Muscle of leg (tissue), 11 donors: ENCODE results near the gene NAT9. TPM values are rescaled to one million over a fixed set of nuclear protein-coding genes. Genes with fewer than 3 reads are reported as not detected.

ENCODE experiments used
- DNase-seq: peaks from one replicate; pipeline ENCODE4 v3.0.0; 2013
- H3K27ac ChIP-seq: one replicate; pipeline ENCODE4 v1.5.1; 2013; ENCODE audit warnings: mild to moderate bottlenecking, low read length, control low read depth
- H3K27me3 ChIP-seq: one replicate; pipeline ENCODE4 v1.6.1; 2013; ENCODE audit warnings: low read length; ENCODE audit not compliant: control insufficient read depth, insufficient read depth
- H3K36me3 ChIP-seq: one replicate; pipeline ENCODE4 v1.6.1; 2013; ENCODE audit warnings: low read length; ENCODE audit not compliant: control insufficient read depth, insufficient read depth
- H3K4me1 ChIP-seq: one replicate; pipeline ENCODE4 v1.6.1; 2013; ENCODE audit warnings: low read length; ENCODE audit not compliant: control insufficient read depth, insufficient read depth
- H3K4me3 ChIP-seq: one replicate; pipeline ENCODE4 v1.5.1; 2013; ENCODE audit warnings: low read length, control low read depth
- H3K9me3 ChIP-seq: replicated peaks from 2 replicates; pipeline ENCODE4 v1.6.1; 2013; ENCODE audit warnings: low read depth, low read length; ENCODE audit not compliant: control insufficient read depth
- WGBS: methylation state at CpG from one replicate; pipeline ENCODE4 v1.1.5; 2013; ENCODE audit warnings: missing lambda C conversion rate; ENCODE audit not compliant: insufficient coverage; 5-methylcytosine and 5-hydroxymethylcytosine counted together
- polyA plus RNA-seq, 8 donors: library from polyadenylated mRNA; unstranded; fragments of 120-200 nt; gene quantifications; one replicate each; pipeline versions ENCODE4 v1.2.1 to v1.2.3, GENCODE V29; 2013; ENCODE audit warnings: inconsistent platforms in 1 of 8, low replicate concordance in 1 of 8; ENCODE audit not compliant: insufficient read length in 8 of 8, insufficient read depth in 1 of 8
- total RNA-seq: library from RNA; stranded (reverse); fragments of 120-200 nt; gene quantifications from one replicate; pipeline ENCODE4 v1.2.4, GENCODE V29; 2013

The NAT9 gene
- total and polyA plus RNA-seq, 9 donors, result 34.0 to 48.6 (median 37.5) TPM

- Histone ChIP-seq H3K4me3 (no peak overlapping the region), H3K27me3 (no peaks in the 10 kb centered on the region), H3K27ac (no peak overlapping the region), H3K4me1 (peaks cover 13% of the 10 kb centered on the region), H3K36me3 (peaks cover 49% of the 10 kb centered on the region), H3K9me3 (no peaks in the 10 kb centered on the region)
- no peak for DNase-seq
- 76% methylated on average over 9 of the region's 9 CpGs for WGBS
Measured at GRCh38 chr17:74771319-74771914, 4.7 kb downstream of the NAT9 start.

GRCh38 chr17:74770498-74771318 is 5.4 kb downstream of the NAT9 start:
- DNase-seq, result no peak
- 59% methylated on average over 15 of the region's 16 CpGs for WGBS
- H3K27ac ChIP-seq, result no peak overlapping the region
- H3K4me3 ChIP-seq, result no peak overlapping the region
- H3K27me3 ChIP-seq, result no peaks in the 10 kb centered on the region
- H3K9me3 ChIP-seq, result no peaks in the 10 kb centered on the region
- peaks cover 49% of the 10 kb centered on the region for H3K36me3 ChIP-seq
- peaks cover 12% of the 10 kb centered on the region for H3K4me1 ChIP-seq

- peaks cover 49% of the 10 kb centered on the region for H3K36me3 ChIP-seq
- WGBS, result no CpG with 5 or more reads among the region's 5 CpGs
- H3K4me3 ChIP-seq, result no peak overlapping the region
- H3K4me1 ChIP-seq, result peaks cover 5% of the 10 kb centered on the region
- no peak for DNase-seq
- H3K27ac ChIP-seq, result no peak overlapping the region
- no peaks in the 10 kb centered on the region for H3K9me3 ChIP-seq
- H3K27me3 ChIP-seq, result no peaks in the 10 kb centered on the region
Measured at GRCh38 chr17:74769856-74770497, 6.2 kb downstream of the NAT9 start.

- Histone ChIP-seq H3K27me3 (no peaks in the 10 kb centered on the region), H3K4me1 (peaks cover 4% of the 10 kb centered on the region), H3K9me3 (no peaks in the 10 kb centered on the region), H3K36me3 (peaks cover 49% of the 10 kb centered on the region), H3K27ac (no peak overlapping the region), H3K4me3 (no peak overlapping the region)
- 57% methylated on average over 5 of the region's 6 CpGs for WGBS
- DNase-seq, result no peak
Measured at GRCh38 chr17:74769266-74769855, 6.8 kb downstream of the NAT9 start.

- no peak for DNase-seq
- H3K27ac ChIP-seq, result no peak overlapping the region
- H3K4me3 ChIP-seq, result no peak overlapping the region
- 68% methylated on average over 4 of the region's 7 CpGs for WGBS
- H3K27me3 ChIP-seq, result no peaks in the 10 kb centered on the region
- H3K4me1 ChIP-seq, result peaks cover 8% of the 10 kb centered on the region
- peaks cover 45% of the 10 kb centered on the region for H3K36me3 ChIP-seq
- H3K9me3 ChIP-seq, result no peaks in the 10 kb centered on the region
Measured at GRCh38 chr17:74768763-74769114, 7.4 kb downstream of the NAT9 start.

GRCh38 chr17:74768069-74768762 is 7.9 kb downstream of the NAT9 start:
- H3K27me3 ChIP-seq, result no peaks in the 10 kb centered on the region
- no peaks in the 10 kb centered on the region for H3K9me3 ChIP-seq
- DNase-seq, result no peak
- H3K27ac ChIP-seq, result no peak overlapping the region
- WGBS, result 63% methylated on average over 17 of the region's 17 CpGs
- no peak overlapping the region for H3K4me3 ChIP-seq
- peaks cover 14% of the 10 kb centered on the region for H3K4me1 ChIP-seq
- H3K36me3 ChIP-seq, result peaks cover 39% of the 10 kb centered on the region

GRCh38 chr17:74767111-74767516 is 9.0 kb downstream of the NAT9 start:
- no peaks in the 10 kb centered on the region for H3K9me3 ChIP-seq
- no peak overlapping the region for H3K27ac ChIP-seq
- WGBS, result 58% methylated on average over 4 of the region's 10 CpGs
- no peaks in the 10 kb centered on the region for H3K27me3 ChIP-seq
- peaks cover 28% of the 10 kb centered on the region for H3K36me3 ChIP-seq
- peaks cover 23% of the 10 kb centered on the region for H3K4me1 ChIP-seq
- H3K4me3 ChIP-seq, result no peak overlapping the region
- DNase-seq, result no peak

- no peak overlapping the region for H3K27ac ChIP-seq
- DNase-seq, result no peak
- H3K4me1 ChIP-seq, result peaks cover 23% of the 10 kb centered on the region
- no CpG with 5 or more reads among the region's 2 CpGs for WGBS
- no peaks in the 10 kb centered on the region for H3K9me3 ChIP-seq
- no peak overlapping the region for H3K4me3 ChIP-seq
- H3K36me3 ChIP-seq, result peaks cover 21% of the 10 kb centered on the region
- no peaks in the 10 kb centered on the region for H3K27me3 ChIP-seq
Measured at GRCh38 chr17:74766413-74766812, 9.7 kb downstream of the NAT9 start.

GRCh38 chr17:74764751-74765286 is 11.3 kb downstream of the NAT9 start:
- Histone ChIP-seq H3K36me3 (peaks cover 5% of the 10 kb centered on the region), H3K9me3 (no peaks in the 10 kb centered on the region), H3K4me1 (peaks cover 36% of the 10 kb centered on the region), H3K27ac (no peak overlapping the region), H3K4me3 (no peak overlapping the region), H3K27me3 (no peaks in the 10 kb centered on the region)
- no peak for DNase-seq
- WGBS, result 38% methylated on average over 1 of the region's 4 CpGs
